GM04503 (cell line): Measurements from ENCODE around the gene COMT.
"Not testable (repeated sequence)": the region's sequence is repeated elsewhere in the genome, so short reads cannot be mapped to it uniquely, and the experiment has no call there.

ENCODE experiments used
- DNase-seq: peaks from one replicate; pipeline ENCODE4 v3.0.0-alpha.2; 2012; ENCODE audit warnings: low read depth

Gene COMT

DNA sequence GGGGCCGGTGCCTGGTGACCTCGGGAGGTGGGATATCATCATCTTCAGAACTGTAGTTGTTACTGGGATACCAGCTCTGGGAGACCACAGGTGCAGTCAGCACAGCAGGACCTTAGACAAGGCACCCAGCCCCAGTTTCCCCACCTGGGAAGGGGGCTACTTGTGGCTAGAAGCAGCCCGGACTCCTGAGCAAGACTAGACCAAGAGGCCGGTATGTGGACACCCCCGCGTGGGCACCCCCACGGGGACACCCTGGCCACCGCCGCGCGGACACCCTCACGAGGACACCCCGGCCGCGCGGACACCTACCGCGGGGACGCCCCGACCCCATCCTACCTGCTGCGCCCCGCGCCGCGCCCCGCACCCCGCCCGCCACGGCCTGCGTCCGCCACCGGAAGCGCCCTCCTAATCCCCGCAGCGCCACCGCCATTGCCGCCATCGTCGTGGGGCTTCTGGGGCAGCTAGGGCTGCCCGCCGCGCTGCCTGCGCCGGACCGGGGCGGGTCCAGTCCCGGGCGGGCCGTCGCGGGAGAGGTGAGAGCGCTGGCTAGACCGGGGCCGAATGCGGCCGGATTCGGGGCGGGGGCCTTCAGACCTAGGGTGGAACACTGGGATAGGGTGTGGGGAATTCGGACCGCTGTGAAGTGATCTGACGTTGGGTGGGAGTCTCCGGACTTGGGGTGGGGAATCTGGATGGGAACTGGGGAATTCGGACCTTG, at the start of gene COMT, which contains the start of gene TXNRD2:
TSS of gene COMT (plus strand) at position 408 of the 718 bp plus-strand sequence. CDS start 20,755 bp downstream, outside the sequence.
TSS of gene TXNRD2 (minus strand) at position 454 of the 718 bp plus-strand sequence. CDS start at position 439, 15 bp downstream.
- DNase-seq = no peak

DNA sequence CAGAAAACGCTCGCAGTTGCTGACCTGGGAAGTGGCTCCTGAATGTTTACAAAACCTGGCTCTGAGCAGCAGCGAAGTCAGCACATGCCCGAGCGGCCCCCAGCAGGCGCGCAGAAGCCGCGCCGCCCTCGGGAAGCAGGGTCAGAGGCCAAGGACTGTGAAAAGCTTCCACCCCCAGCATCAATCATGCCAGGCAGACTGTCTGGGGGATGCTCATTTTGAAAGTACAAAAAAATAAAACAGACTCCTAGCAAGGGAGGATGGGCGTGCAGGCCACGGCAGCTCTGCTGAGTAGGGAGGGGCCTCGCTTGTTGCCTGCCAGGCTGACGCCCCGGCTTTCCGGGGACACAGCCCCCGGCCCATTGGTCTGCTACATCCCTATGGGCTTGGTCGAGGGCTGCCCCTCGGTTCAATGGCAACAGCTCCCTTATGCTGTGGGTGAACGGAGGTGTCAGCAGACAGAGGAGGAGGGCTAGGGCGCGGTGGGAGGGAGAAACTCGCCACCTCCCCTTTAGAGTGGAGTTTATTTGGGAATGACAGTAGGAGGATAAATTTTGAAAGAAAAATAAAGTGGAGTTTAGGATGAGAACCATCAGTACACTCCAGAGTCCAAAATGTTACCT, 49.2 kb upstream of the COMT start:
- no peak for DNase-seq

DNA sequence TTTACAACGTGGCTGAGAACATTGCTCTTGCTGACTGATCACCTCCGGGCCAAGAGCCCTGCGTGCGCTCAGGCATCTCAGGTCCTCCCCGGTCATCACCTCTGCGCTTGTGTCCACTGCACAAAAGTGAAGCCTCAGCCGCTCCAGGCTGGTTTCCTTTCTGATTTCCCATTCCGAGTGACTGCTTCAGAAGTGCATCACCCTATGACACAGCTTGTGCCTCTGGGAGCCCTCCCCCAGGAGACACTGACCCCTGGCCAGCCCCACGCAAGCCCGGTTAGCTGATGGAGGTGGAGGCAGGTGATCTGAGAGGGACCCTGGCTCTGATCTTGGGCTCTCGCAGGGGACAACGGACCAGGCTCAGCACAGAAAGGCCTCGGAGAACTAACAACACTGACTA, 48.6 kb upstream of the COMT start:
- no peak for DNase-seq

DNA sequence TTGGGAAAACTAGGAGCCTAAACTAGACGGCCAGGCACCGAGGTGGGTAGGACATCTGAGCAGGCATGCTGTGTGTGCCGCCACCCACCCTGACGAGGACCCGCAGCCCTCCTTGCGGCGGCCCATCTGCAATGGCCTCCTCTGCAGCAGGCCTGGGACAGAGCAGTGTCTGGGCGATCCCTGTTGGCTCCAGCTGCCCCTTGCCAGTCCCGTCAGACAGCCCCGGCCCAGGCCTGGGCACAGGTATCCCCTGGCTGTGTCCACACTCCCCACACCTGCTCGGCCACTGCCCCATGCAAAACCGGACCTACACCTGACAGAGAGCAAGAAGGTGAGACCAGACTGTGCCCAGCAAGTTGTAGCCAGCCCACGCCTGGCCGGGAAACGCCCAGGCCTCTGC, 48.2 kb upstream of the COMT start:
- no peak for DNase-seq

DNA sequence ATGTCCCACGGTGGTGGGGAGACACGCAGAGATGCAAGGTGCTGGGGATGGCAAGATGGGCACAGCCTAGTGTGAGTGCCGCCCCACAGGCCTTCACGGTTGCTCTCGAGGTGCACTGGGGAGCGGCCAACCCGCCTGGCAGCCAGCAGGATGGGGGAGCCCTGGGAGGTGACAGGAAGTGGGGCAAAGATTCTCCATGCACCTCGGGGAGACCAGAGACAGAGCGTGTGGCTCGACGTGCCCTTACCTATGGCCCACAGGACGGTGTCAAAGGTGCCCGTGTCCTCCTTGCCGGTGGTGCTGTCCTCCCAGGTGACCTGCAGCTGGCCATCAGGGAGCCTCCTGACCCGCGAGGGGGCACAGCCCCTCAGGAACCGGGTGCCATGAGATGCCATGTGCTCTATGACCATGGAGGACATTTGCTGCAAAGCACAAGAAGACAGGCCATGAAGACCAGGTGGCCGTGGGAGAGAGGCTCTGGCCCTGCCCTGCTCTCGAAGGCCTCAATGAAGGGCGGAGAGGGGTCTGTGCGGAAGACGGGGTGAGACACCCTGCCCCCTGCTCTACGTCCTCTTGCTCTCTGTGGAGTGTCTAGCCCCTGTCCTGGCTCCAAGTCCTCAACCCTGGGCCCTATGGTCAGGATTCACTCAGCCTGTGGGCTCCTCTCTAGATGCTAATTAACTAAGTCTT, 46.3 kb upstream of the COMT start:
- DNase-seq = no peak

DNA sequence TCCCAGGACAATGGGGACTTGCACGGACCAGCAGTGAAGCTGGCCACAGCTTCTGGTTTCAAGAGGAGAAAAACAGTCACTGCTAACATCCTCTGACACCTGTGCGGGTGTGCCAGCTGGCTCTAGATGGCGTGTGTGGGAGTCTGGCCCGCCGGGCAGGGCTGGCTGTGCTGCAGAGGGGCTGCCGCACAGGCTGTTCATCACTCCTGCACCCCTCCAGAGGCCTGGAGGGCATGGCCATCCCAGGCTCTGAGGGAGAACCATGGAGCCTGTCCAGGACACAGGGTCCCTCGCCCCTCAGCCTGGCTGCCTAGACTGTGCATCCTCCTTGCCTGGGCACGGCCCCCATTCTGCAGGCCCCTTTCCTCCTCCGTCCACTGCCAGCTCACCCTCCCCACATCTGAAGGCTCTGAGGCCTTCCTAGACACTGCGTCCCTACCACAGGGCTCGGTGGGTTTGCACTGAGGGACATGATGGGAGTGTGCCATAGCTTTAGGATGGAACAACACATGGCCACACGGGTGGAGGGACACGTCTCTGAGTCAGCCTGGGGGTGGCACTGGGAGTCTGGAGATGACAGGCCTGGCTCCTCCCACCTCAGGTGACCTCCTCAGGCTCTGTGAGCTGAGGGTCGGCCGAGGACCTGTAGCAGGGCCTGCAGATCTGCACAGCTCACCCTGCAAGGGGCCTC, 44.8 kb upstream of the COMT start:
- DNase-seq = no peak

DNA sequence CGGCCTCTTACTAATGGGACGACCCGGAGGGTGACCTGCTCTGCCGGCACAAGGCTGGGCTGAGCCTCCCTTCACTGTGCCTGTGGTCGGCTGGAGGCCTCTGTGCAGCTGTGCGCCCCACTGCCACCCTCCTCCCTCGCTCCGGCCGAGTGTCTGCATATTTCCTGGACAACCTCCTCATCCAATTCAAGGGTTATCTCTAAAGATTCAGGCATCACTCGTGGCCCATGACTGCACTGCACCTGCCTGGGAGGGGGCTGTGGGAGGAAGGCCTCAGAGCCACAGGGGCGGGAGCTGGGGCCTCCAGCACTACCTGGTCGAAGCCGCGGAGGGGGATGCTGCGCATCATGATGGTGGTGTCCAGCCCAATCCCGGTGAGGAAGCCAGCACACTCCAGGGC, 43.8 kb upstream of the COMT start:
- no peak for DNase-seq

DNA sequence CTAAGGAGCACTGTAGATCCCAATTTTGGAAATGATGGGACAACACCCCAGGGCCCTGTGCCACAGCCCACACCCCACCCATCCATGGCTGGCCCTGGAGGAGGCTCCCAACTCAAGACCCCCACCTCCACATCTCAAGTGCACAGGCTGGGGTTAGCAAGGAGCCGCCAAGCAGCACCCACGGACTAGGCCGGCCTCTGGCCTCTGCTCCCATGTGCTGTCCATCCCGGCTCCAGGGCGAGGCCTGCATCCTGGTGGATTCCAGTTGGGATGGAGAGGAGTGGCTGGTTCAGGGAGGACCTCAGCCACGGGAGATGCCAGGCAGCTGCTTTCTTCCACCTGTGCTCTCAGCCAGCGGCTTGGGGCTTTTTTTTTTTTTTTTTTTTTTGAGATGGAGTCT, 43.4 kb upstream of the COMT start:
- DNase-seq = no peak

DNA sequence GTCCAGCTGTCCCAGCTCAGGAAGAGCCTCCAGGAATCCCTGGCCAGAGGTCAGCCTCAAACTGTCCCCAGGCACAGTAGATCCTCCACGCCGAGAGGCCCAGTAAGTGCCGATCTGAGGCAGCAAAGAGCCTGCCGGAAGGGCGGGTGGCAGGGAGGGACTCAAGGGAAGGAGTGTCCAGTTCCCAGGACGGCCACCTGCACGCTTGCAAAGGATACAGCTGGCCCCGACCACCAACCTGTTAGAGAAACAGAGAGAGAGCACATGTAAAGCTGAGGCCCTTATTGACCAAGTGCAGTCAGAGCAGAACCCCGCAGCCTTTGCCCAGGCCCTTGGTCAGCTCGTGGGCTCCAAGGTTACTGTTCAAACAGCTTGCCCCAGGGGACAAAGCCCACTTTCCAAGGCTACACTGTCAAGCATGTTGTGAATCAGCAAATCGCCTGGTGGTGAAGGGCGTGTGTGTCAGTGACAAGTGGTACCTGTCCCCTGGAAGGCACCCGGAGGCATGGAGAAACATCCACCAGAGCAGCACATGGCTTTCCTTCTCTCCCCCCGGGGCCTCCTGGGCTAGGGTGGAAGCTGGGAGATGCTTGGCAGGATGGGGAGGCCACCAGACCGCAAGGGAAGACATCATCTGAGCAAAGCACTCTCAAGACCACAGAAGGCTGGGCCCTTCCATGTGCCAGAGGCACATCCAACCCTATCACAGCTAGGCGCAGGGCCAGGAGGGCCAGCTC, 42.6 kb upstream of the COMT start:
- no peak for DNase-seq

DNA sequence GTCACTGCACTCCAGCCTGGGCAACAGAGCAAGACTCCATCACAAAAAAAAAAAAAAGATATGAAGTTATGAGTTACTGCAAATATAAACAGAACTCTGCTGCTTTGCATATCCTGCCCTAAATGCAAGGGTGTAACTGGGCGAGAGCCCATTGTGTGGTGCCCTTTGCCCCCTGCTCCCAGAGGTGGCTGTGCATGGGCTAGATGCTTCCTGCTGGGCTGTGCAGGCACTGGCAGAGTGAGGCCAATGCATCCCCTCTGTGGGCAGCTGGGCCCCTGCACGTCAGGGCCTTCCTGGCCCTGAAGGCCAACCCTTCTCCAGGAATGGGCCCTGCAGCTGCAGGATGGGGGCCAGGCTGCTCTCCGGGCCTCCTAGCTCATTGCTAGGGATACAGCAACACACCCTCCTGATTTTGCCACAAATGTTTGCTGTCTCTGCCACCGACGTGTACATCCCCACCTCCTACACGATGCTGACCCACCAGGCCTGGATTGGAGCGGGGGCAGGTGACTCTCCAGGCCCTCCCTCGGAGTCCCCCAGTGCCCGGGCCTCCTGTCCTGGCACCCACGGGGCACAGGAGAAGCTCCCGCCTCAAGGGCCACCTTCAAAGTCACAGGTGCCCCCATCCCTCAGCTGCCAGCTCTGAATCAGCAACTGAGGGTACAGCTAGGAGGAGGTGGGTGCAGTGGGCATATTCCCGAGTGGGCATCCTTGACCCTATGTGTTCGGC, 40.7 kb upstream of the COMT start:
- no peak for DNase-seq

DNA sequence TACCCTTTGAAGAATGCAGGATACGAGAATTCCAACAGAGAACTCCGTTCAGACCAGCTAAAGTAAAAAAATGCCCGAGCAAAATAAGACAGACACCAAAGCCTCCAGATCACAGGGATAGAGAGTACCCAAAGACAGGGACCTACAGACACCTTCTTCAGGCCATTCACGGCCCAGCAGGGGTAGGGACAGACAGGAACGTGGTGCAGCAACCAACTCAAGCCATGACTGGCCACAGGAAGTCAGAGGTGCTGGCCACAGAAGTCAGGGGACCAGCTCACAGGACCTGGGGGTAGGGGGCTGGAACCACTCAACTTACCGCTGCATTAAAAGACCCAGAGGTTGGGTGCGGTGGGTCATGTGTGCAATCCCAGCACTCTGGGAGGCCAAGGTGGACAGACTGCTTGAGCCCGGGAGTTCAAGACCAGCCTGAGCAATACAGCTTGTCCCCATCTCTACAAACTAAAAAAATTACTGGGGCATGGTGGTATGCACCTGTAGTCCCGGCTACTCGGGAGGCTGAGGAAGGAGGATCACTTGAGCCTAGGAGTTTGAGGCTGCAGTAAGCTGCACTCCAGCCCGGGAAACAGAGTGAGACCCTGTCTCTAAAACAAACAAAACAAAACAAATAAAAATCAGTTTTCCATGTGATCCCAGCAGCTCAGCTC, 39.9 kb upstream of the COMT start:
- DNase-seq = no peak

DNA sequence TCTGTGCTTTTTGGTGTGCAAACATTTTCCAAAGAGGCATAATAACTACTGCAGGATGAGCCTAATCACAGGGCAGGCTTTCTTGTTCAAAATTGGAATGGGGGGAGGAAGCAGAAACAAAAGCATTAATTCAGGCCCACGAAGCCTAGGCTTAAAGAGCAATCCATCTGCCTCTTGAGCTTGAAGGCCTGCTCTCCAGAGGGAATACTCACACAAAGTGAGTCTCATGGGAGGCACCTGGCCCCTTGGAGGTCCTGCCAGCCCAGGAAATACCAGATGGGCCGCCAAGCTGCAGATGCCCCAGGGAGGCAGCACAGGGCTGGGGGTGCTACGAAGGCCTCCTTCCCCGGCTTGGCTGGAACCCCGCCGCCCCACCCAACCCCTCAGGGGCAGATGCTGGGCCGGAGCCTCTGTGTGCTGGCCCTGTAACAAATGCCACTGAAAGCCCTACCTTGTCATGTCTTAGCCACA, 39.3 kb upstream of the COMT start:
- DNase-seq = no peak

DNA sequence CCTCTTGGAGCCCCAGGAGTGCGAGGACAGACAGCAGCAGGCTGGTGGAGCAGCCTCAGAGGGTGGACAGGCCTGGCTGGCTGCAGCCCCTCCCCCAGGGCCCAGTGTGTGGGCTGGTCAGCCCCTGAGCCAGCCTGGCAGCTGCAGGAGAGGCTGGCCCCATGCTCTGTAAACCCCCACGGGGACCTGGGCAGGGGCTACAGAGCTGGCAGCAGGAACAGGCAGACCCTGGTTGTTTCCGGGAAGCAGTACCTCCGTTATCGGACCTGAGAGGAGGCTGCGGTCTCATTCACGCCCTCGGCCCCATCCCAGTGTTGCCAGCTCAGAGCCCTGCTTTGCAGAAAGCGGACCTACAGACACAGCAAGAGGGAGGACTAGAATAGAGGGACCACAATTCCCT, 38.5 kb upstream of the COMT start:
- no peak for DNase-seq

DNA sequence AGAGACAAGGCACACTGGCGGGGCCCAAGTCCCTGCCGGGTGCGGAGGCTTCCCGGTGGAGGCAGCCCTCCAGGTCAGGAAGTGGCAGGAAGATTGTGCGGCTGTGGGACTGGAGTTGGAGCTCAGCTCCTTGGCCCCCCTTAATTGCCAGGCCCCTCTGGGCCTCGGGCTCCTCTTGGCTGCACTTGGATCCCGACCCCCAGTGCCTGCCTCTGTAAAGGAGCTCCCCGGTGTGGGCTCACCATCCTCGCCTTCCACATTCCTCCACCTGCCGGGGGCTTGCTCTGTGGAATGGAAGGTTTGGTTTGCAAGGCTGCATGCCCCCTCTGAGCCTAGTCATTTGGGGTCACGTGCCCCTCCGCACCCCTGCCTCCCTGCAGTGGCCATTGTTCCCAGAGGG, 38.1 kb upstream of the COMT start:
- no peak for DNase-seq

DNA sequence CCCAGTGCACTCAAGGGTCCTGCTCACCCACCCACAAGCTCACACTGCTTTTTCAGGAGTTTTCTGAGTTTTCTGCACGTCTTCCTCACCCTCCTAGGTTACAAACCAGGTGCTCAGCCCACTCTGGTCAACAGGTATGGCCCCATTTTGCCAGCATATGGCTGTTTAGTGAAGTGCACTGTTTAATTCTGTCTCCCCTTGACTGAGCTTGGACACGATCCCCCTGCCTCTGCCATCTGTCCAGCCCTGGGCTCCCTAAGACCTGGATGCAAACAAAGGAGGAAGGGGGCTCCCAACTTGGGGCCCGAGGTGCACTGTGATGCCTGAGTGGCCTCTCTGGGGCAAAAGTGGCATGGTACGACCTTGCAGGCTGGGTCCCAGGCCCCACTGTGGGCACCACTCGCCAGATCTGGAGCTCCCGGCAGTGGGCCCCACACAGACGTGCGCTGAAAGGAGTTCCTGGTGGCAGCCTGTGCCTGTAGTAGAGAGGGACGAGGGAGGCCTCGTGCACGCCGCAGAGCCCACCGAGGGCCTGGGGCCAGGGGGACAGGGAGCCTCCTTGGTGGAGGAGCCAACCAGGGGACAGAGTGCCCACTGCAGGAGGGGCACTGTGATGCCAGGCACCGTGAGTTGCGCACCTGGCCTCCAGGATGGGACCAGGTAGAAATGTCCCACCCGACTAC, 37.3 kb upstream of the COMT start:
- DNase-seq = no peak

DNA sequence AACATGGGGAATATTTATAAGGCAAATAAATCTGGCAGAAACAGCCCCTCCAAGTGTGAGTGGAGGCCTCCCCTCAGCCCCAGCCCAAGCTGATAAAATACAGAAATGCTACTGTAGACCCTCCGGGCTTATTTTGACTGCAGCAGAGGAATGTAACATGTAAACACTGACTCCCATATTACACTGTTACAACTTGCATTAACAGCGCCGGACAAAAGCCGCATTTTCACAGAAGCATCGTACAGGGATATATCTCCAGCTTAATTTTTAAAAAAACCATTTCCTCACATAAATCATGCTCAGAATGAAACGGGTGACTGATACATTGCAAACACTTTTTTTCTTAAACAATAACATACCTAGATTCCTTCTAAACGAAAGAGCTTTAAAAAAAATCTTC, 36.6 kb upstream of the COMT start:
- DNase-seq = no peak

DNA sequence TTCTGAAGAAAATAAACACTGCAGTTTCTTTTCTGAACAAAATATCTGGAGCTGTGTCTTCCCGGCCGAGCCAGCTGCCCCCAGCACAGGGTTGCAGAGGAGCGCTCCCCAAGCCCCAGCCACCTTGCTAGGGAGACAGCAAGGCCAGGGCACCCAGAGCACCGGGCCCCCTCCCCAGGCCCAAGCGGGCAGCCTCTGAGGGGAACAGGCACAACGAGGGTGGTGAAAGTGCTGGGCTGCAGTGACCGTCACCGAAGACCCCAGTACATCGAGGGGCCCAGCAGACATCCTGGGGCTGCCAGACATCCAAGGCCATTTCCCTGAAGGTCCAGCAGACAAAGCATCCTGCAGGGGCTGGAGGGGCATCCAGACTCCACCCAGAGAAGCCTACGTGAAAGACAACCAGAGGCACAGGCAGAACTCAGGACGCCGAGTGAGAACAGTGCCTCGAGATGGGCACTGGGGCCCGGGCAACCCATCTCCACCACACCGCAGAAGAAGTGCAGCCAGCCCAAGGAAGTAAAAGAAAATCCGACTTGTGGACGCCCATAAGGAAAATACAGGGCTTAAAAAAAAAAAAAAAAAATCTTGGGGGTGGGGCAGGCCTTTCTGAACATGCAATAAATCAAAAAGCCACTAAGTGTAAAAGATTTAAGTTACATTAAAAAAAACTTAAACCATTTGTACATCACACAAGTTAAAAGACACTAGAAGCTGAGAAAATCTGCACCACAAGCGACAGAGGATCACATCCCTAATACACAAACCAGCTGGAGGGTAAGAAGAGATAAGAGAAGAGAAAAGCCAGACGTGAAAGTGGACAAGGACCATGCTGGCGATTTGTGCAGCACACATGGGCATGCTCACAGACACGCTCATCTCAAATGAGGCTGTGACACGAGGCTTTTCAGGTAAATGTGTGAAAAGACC, 36.0 kb upstream of the COMT start:
- DNase-seq = no peak

DNA sequence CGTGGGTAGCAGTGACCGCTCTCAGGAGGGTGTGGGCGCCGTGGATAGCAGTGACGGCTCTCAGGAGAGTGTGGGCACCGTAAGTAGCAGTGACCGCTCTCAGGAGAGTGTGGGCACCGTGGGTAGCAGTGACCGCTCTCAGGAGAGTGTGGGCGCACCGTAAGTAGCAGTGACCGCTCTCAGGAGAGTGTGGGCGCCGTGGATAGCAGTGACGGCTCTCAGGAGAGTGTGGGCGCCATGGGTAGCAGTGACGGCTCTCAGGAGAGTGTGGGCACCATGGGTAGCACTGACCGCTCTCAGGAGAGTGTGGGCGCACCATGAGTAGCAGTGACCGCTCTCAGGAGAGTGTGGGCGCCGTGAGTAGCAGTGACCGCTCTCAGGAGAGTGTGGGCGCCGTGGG, 34.7 kb upstream of the COMT start:
- DNase-seq = not testable (repeated sequence)

DNA sequence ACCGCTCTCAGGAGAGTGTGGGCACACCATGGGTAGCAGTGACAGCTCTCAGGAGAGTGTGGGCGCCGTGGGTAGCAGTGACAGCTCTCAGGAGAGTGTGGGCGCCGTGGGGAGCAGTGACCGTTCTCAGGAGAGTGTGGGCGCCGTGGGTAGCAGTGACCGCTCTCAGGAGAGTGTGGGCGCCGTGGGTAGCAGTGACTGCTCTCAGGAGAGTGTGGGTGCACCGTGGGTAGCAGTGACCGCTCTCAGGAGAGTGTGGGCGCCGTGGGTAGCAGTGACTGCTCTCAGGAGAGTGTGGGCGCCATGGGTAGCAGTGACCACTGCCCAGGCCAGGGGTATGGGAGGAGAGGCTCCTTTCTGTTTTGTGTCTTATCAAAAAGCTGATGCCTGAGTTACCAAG, 33.7 kb upstream of the COMT start:
- not testable (repeated sequence) for DNase-seq
